HEK293T (cell line): ENCODE data around the gene ARHGEF2.

Source experiments
- CTCF ChIA-PET: fragments of 350-600 bp; formaldehyde crosslinking; extraction: SDS; loops from one replicate; lab custom pipeline; 2021; ENCODE audit warnings: antibody characterized with exemption, inconsistent platforms; lab: Yijun Ruan, JAX
- POLR2A ChIA-PET: fragments of 350-600 bp; formaldehyde crosslinking; extraction: SDS; loops from one replicate; lab custom pipeline; 2020; ENCODE audit warnings: antibody characterized with exemption, inconsistent platforms; lab: Yijun Ruan, JAX
- DNase-seq: peaks from one replicate; pipeline ENCODE4 v3.0.0; 2012; ENCODE audit warnings: mixed read lengths; ENCODE audit errors: extremely low spot score
- ARNT ChIP-seq: fragments of 450-650 bp; IDR thresholded peaks from 2 replicates; pipeline ENCODE4 v1.6.1; 2017; ENCODE audit warnings: mild to moderate bottlenecking
- BHLHE40 ChIP-seq: fragments of 450-650 bp; IDR thresholded peaks from 2 replicates; pipeline ENCODE4 v1.6.1; 2016; ENCODE audit warnings: mild to moderate bottlenecking, moderate library complexity, borderline replicate concordance
- CTBP1 ChIP-seq: fragments of 450-650 bp; IDR thresholded peaks from 2 replicates; pipeline ENCODE4 v1.6.1; 2016; ENCODE audit warnings: borderline replicate concordance
- ELF4 ChIP-seq: fragments of 450-650 bp; IDR thresholded peaks from 2 replicates; pipeline ENCODE4 v1.6.1; 2017; ENCODE audit warnings: antibody characterized with exemption
- FOXA1 ChIP-seq: fragments of 450-650 bp; IDR thresholded peaks from 2 replicates; pipeline ENCODE4 v1.6.1; 2016; ENCODE audit warnings: mild to moderate bottlenecking
- FOXK2 ChIP-seq: fragments of 450-650 bp; IDR thresholded peaks from 2 replicates; pipeline ENCODE4 v1.6.1; 2016; ENCODE audit warnings: mild to moderate bottlenecking
- FOXM1 ChIP-seq: fragments of 450-650 bp; IDR thresholded peaks from 2 replicates; pipeline ENCODE4 v1.6.1; 2017; ENCODE audit warnings: mild to moderate bottlenecking, borderline replicate concordance
- HDGF ChIP-seq: fragments of 450-650 bp; IDR thresholded peaks from 2 replicates; pipeline ENCODE4 v1.6.1; 2017; ENCODE audit warnings: antibody characterized with exemption, borderline replicate concordance
- L3MBTL2 ChIP-seq: fragments of 450-650 bp; conservative IDR thresholded peaks from 2 replicates; pipeline ENCODE4 v1.6.1; 2016; ENCODE audit warnings: mild to moderate bottlenecking
- NFRKB ChIP-seq: fragments of 450-650 bp; IDR thresholded peaks from 2 replicates; pipeline ENCODE4 v1.6.1; 2016; ENCODE audit warnings: mild to moderate bottlenecking, moderate library complexity
- PKNOX1 ChIP-seq: fragments of 450-650 bp; IDR thresholded peaks from 2 replicates; pipeline ENCODE4 v1.6.1; 2016
- SP1 ChIP-seq: fragments of 450-650 bp; IDR thresholded peaks from 2 replicates; pipeline ENCODE4 v1.6.1; 2017
- SUZ12 ChIP-seq: fragments of 450-650 bp; IDR thresholded peaks from 2 replicates; pipeline ENCODE4 v1.6.1; 2016; ENCODE audit warnings: mild to moderate bottlenecking
- TARDBP ChIP-seq: fragments of 450-650 bp; IDR thresholded peaks from 2 replicates; pipeline ENCODE4 v1.6.1; 2016
- ZNF384 ChIP-seq: fragments of 450-650 bp; IDR thresholded peaks from 2 replicates; pipeline ENCODE4 v1.6.1; 2016

Gene ARHGEF2

GRCh38 chr1:155947292-155947691 lies 31.1 kb downstream of the ARHGEF2 start:
- DNase-seq = no peak
- ChIA-PET POLR2A (no interaction called here), CTCF (no interaction called here)
- TF ChIP-seq BHLHE40 (no peak), NFRKB (no peak), CTBP1 (no peak), ZNF384 (no peak), FOXK2 (no peak), FOXA1 (no peak), SUZ12 (no peak), L3MBTL2 (no peak), ARNT (no peak), HDGF (no peak), SP1 (no peak)

GRCh38 chr1:155946633-155947219 lies 31.6 kb downstream of the ARHGEF2 start:
- TF ChIP-seq ZNF384 (no peak), CTBP1 (no peak), SUZ12 (no peak), PKNOX1 (no peak), NFRKB (no peak), ARNT (no peak), BHLHE40 (no peak), ELF4 (no peak), SP1 (no peak), FOXM1 (no peak), FOXK2 (no peak)
- ChIA-PET CTCF (no interaction called here), POLR2A (interaction anchor here (1.1 to 2.6 kb wide), 2 partner anchors 13 to 28 kb away, joined by 3 to 25 read pairs; partner anchors contain the start of gene KHDC4)
- DNase-seq = no peak

- ChIA-PET CTCF (interaction anchor here (1.3 kb wide), 2 partner anchors 9 to 45 kb away, joined by 4 to 5 read pairs; no protein-coding TSS in a partner anchor), POLR2A (interaction anchor here (0.7 to 2.6 kb wide), 6 partner anchors 10 to 88 kb away, joined by 3 to 25 read pairs (median 6); partner anchors contain the start of genes GON4L and KHDC4)
- no peak for DNase-seq
- no peak for TF ChIP-seq PKNOX1
- TF ChIP-seq CTBP1 = no peak
- TF ChIP-seq FOXK2 = no peak
- TF ChIP-seq TARDBP = no peak
- no peak for TF ChIP-seq BHLHE40
- no peak for TF ChIP-seq ZNF384
- TF ChIP-seq HDGF = no peak
Measured at GRCh38 chr1:155944444-155944799, 33.9 kb downstream of the ARHGEF2 start.

- TF ChIP-seq FOXM1 = no peak
- no peak for TF ChIP-seq L3MBTL2
- no peak for TF ChIP-seq ELF4
- no peak for TF ChIP-seq SUZ12
- TF ChIP-seq HDGF = no peak
- no peak for TF ChIP-seq ARNT
- TF ChIP-seq TARDBP = no peak
- no peak for TF ChIP-seq PKNOX1
- no peak for TF ChIP-seq FOXA1
- no peak for TF ChIP-seq FOXK2
- TF ChIP-seq NFRKB = no peak
- no peak for TF ChIP-seq ZNF384
- TF ChIP-seq CTBP1 = no peak
- no peak for TF ChIP-seq BHLHE40
- ChIA-PET POLR2A (interaction anchor here (1.5 to 1.7 kb wide), 2 partner anchors 8 to 270 kb away, joined by 3 to 11 read pairs; partner anchors contain the start of genes KHDC4 and PMF1), CTCF (interaction anchor here (1.4 kb wide), 1 partner anchor 47 kb away, joined by 6 read pairs; no protein-coding TSS in a partner anchor)
- DNase-seq = no peak
Measured at GRCh38 chr1:155942578-155943141, 35.7 kb downstream of the ARHGEF2 start.

GRCh38 chr1:155941845-155942531 lies 36.4 kb downstream of the ARHGEF2 start:
- no peak for TF ChIP-seq PKNOX1
- ChIA-PET POLR2A (interaction anchor here (1.5 kb wide), 1 partner anchor 271 kb away, joined by 3 read pairs; the partner anchor contains the start of gene PMF1), CTCF (interaction anchor here (1.4 kb wide), 1 partner anchor 48 kb away, joined by 6 read pairs; no protein-coding TSS in a partner anchor)
- no peak for DNase-seq
